Esophagus (tissue), 2 donors: ENCODE data around the gene ORAI3. TPM values are rescaled to one million over a fixed set of nuclear protein-coding genes. Genes with fewer than 3 reads are reported as not detected.

Source experiments
- H3K27ac ChIP-seq, 2 donors: one replicate each; pipeline ENCODE4 v1.5.1; 2013; ENCODE audit warnings: low read depth in 2 of 2, mild to moderate bottlenecking in 2 of 2, inconsistent platforms in 1 of 2, low read length in 1 of 2, moderate library complexity in 1 of 2
- H3K27me3 ChIP-seq, 2 donors: one replicate each; pipeline ENCODE4 v1.6.1; 2013; ENCODE audit warnings: low read length in 2 of 2, control low read depth in 1 of 2, mild to moderate bottlenecking in 1 of 2; ENCODE audit not compliant: insufficient read depth in 2 of 2, control insufficient read depth in 1 of 2
- H3K36me3 ChIP-seq, 2 donors: one replicate each; pipeline ENCODE4 v1.6.1; 2013; ENCODE audit warnings: low read length in 1 of 2; ENCODE audit not compliant: control insufficient read depth in 2 of 2, insufficient read depth in 2 of 2
- H3K4me1 ChIP-seq, 2 donors: one replicate each; pipeline ENCODE4 v1.6.1; 2013; ENCODE audit warnings: low read length in 1 of 2; ENCODE audit not compliant: control insufficient read depth in 2 of 2, insufficient read depth in 2 of 2
- H3K4me3 ChIP-seq, 2 donors: one replicate each; pipeline ENCODE4 v1.5.1; 2013; ENCODE audit warnings: low read length in 2 of 2, mild to moderate bottlenecking in 2 of 2, low read depth in 1 of 2, moderate library complexity in 1 of 2
- H3K9me3 ChIP-seq, 2 donors: one replicate each; pipeline ENCODE4 v1.6.1; 2013; ENCODE audit warnings: mild to moderate bottlenecking in 2 of 2, low read depth in 1 of 2, low read length in 1 of 2, moderate library complexity in 1 of 2; ENCODE audit not compliant: control insufficient read depth in 2 of 2, insufficient read depth in 1 of 2
- WGBS, 2 donors: extraction: QIAGEN DNeasy Blood & Tissue Kit; methylation state at CpG; one replicate each; pipeline ENCODE4 v1.1.7; 2013; 5-methylcytosine and 5-hydroxymethylcytosine counted together
- polyA plus RNA-seq, 2 donors: library from polyadenylated mRNA; stranded (reverse); fragments of 200-250 nt; gene quantifications; one replicate each; pipeline ENCODE4 v1.2.3, GENCODE V29; 2013
- donor health status: healthy with polysubstance abuse.
- donor health status: Bipolar disorder and iron deficiency.

The ORAI3 gene
- polyA plus RNA-seq, 2 donors, result 8.5 to 11.6 TPM

DNA sequence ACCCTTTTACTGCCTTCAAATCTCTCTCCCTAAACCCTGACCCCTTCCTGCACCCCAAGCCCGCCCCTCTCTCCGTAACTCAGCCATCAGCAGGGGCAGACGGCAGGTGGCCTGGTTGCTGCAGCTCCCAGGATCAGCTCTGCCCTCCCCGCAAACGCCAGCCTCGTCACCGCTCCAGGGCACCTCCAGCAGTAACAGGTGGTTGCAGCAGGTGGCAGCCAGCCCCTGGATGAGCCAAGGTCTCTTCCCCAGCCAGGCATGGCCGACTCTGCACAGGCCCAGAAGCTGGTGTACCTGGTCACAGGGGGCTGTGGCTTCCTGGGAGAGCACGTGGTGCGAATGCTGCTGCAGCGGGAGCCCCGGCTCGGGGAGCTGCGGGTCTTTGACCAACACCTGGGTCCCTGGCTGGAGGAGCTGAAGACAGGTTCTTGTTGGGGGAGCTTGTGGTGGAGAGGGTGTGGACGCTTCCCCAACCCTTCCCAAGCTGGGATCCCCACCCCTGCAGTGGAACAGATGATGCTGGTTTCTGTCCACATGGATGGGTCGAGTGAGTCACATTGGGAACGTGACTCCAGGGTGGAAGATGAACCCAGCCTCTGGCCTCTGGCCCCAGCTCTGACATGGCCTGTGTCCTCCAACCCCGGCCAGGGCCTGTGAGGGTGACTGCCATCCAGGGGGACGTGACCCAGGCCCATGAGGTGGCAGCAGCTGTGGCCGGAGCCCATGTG lies 36.7 kb downstream of the ORAI3 start:
- Histone ChIP-seq H3K4me3 (peak overlapping the region; percentile 32 to 62), H3K27ac (peak overlapping the region; percentile 65 to 67), H3K36me3 (peaks cover 0 to 16% of the 10 kb centered on the region in 2 donors), H3K27me3 (no peaks in the 10 kb centered on the region), H3K9me3 (no peaks in the 10 kb centered on the region), H3K4me1 (peaks cover 0 to 12% of the 10 kb centered on the region in 2 donors)
- 40% methylated on average over 20 of the region's 20 CpGs for WGBS, 2 donors

DNA sequence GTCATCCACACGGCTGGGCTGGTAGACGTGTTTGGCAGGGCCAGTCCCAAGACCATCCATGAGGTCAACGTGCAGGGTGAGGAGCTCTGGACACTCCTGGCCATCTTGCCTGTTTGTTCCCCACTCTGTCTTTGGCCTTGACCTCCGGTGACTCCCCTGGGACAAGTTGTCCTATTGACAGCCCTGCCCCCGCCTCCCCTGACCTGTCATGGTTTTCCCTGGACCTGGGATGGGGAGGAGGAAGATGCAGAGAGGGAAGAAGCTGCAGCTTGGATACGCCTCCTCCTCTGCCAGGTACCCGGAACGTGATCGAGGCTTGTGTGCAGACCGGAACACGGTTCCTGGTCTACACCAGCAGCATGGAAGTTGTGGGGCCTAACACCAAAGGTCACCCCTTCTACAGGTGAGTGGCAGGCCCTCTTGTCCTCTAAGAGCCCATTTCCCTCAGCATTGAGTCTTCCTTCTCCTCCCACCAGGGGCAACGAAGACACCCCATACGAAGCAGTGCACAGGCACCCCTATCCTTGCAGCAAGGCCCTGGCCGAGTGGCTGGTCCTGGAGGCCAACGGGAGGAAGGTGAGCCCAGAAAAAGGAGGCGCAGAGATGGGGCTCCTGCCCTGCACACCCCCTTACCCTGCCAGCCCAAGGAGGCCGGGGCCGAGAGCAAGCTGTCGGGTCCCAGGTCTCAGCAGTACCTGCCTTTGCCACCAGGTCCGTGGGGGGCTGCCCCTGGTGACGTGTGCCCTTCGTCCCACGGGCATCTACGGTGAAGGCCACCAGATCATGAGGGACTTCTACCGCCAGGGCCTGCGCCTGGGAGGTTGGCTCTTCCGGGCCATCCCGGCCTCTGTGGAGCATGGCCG lies 37.5 kb downstream of the ORAI3 start:
- H3K27ac ChIP-seq, result no peak overlapping the region
- 87 to 91% methylated on average over 29 of the region's 29 CpGs for WGBS, 2 donors
- H3K4me3 ChIP-seq, result no peak overlapping the region
- peaks cover 0 to 9% of the 10 kb centered on the region in 2 donors for H3K36me3 ChIP-seq
- no peaks in the 10 kb centered on the region for H3K9me3 ChIP-seq
- H3K27me3 ChIP-seq, result no peaks in the 10 kb centered on the region
- peaks cover 0 to 12% of the 10 kb centered on the region in 2 donors for H3K4me1 ChIP-seq

DNA sequence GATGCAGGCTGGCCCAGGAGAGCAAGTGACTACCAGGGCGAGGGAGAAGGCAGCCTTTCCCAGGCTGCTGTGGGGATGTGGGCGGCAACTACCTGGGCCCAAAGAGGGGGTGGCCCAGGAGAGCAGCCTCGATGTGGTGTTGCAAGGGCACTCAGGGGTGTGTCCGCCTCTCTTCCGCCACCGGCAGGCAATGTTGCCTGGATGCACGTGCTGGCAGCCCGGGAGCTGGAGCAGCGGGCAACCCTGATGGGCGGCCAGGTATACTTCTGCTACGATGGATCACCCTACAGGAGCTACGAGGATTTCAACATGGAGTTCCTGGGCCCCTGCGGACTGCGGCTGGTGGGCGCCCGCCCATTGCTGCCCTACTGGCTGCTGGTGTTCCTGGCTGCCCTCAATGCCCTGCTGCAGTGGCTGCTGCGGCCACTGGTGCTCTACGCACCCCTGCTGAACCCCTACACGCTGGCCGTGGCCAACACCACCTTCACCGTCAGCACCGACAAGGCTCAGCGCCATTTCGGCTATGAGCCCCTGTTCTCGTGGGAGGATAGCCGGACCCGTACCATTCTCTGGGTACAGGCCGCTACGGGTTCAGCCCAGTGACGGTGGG lies 38.8 kb downstream of the ORAI3 start:
- 91 to 95% methylated on average over 30 of the region's 30 CpGs for WGBS, 2 donors
- Histone ChIP-seq H3K4me3 (no peak overlapping the region), H3K27me3 (no peaks in the 10 kb centered on the region), H3K27ac (no peak overlapping the region), H3K9me3 (no peaks in the 10 kb centered on the region), H3K36me3 (peaks cover 0 to 9% of the 10 kb centered on the region in 2 donors), H3K4me1 (peaks cover 0 to 10% of the 10 kb centered on the region in 2 donors)

DNA sequence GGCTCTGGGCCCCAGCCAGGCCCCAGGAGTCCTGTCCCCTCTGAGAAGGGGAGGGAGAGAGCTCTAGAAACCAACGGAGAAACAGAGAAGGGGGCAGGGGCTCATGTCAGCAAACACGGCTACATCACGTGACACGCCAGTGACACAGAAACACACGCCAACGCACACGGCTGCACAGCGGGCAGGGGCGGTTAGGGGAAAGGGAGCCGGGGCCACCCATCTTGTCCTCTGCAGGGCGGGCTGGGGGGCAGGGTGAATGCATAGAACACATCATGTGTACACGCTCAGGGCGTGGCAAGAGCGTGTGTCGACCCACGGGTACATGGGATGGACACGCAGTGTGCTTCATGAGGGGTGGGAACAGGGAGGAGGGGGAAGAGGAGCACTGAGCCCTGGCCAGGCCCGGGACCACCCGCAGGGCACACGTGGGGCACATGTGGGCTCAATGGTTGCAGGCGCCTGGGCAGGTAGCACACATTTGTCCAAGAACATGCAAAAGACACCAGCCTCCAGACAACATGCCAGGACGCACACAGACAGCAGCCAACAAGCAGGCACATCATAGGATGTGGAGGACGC lies 40.7 kb downstream of the ORAI3 start:
- Histone ChIP-seq H3K9me3 (no peaks in the 10 kb centered on the region), H3K27ac (no peak overlapping the region), H3K36me3 (peaks cover 0 to 7% of the 10 kb centered on the region in 2 donors), H3K27me3 (no peaks in the 10 kb centered on the region), H3K4me3 (no peak overlapping the region), H3K4me1 (peaks cover 0 to 9% of the 10 kb centered on the region in 2 donors)
- WGBS, 2 donors, result 81 to 82% methylated on average over 23 of the region's 23 CpGs

DNA sequence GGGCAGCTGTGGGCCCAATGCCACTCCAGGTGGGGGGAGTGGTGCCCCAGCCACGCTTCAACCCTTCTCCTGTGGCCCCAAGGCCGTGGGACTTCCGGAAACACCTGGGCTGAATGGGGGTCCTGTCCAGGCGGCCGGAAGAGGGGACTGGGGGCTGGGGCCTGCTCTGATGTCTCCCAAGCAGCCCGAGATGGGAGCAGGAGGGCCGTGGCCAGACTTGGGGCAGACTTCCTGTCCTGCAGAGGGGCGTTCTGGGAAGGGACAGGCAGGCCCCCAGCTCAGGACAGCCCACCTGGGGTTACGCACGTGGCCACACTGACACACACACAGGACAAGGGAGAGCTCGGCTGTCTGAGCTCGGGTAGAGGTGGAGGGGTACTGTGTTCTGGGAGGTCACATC lies 41.2 kb downstream of the ORAI3 start:
- Histone ChIP-seq H3K27ac (no peak overlapping the region), H3K4me3 (no peak overlapping the region), H3K36me3 (peaks cover 0 to 7% of the 10 kb centered on the region in 2 donors), H3K27me3 (no peaks in the 10 kb centered on the region), H3K4me1 (peaks cover 0 to 8% of the 10 kb centered on the region in 2 donors), H3K9me3 (no peaks in the 10 kb centered on the region)
- WGBS, 2 donors, result 73 to 74% methylated on average over 12 of the region's 12 CpGs

DNA sequence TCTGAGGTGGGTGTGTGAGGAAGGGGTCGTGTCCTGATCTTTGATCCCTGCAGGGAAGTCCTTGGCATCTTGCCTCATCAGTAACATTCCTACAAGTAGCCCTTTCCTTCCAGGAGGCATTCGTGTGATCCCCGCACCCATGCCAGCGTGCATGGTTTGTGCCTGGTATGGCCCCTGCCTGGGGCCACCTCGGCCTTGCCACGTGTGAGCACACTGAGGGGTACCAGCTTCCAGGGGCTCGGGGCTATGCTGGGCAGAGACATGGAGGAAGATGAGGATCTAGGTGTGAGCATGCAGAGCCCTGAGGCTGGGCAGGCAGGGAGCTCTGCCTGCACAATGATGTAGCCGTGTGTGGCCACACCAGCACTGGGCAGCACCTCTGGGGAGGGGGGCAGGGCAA lies 42.2 kb downstream of the ORAI3 start:
- Histone ChIP-seq H3K27me3 (no peaks in the 10 kb centered on the region), H3K4me3 (no peak overlapping the region), H3K36me3 (peaks cover 0 to 7% of the 10 kb centered on the region in 2 donors), H3K9me3 (no peaks in the 10 kb centered on the region), H3K4me1 (no peaks in the 10 kb centered on the region), H3K27ac (no peak overlapping the region)
- WGBS, 2 donors, result 73 to 77% methylated on average over 8 of the region's 8 CpGs

DNA sequence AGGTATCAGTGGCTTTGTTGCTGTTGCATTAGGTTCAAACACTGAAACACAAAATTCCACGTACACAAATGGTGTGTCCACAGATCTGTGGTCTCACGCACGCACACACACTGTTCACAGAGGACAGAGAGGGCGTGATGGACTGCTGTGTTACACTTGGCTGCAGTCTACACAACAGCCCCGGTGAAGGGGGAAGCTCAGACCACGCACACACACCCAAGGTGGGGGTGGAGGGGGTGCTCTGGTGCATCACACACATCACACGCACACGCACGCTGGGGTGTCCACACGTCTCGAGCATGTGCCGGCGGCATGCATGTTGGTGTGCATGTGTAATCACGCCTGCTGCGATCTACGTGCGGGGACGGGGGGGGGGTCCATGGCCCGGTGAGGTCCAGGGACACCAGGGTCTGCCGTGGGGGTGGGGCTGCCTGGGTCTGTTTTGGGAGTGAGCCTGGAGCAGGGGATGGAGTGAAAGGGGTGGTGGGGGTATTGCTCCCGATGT lies 43.5 kb downstream of the ORAI3 start:
- no peaks in the 10 kb centered on the region for H3K9me3 ChIP-seq
- no peaks in the 10 kb centered on the region for H3K27me3 ChIP-seq
- H3K27ac ChIP-seq, result no peak overlapping the region
- peaks cover 0 to 7% of the 10 kb centered on the region in 2 donors for H3K36me3 ChIP-seq
- H3K4me1 ChIP-seq, result peaks cover 0 to 4% of the 10 kb centered on the region in 2 donors
- 85 to 86% methylated on average over 21 of the region's 21 CpGs for WGBS, 2 donors
- H3K4me3 ChIP-seq, result no peak overlapping the region

DNA sequence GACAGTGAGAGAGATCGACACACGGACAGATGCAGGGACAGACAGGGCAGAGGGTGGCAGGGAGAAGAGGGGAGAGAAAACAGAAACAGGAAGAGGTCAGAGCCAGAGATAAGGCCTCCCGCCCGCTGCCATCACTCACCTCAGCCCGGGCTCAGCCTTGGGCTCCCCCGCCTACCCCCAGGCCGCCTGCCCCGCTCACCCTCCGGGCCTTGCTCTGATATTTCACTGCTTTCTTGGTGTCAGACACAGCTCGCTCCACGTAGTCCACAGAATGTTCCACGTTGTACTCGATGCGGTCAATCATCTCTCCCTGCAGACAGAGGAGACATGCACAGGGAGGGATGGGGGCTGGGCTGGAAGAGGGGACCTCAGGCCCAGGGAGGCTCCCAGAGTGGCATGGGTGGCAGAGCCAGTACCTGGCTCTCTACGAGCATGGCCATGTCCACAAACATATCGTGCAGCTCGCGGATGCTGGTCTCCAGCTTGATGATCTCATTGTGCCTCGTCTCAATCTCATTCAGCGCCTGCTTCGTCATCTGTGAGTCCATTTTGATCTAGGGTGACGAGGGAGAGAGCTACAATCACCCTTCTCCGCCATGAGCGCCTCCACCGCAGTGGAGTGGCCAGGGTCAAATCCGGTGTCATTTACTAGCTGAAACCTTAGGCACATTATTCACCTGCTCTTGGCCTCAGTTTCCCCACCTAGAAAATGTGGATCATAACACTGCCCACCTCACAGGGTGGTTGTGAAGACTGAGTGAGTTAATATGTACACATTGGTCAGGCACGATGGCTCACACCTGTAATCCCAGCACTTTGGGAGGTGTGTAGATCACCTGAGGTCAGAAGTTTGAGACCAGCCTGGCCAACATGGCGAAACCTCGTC lies 44.3 kb downstream of the ORAI3 start:
- Histone ChIP-seq H3K36me3 (peaks cover 0 to 2% of the 10 kb centered on the region in 2 donors), H3K4me3 (no peak overlapping the region), H3K9me3 (no peaks in the 10 kb centered on the region), H3K27me3 (no peaks in the 10 kb centered on the region), H3K4me1 (peaks cover 2 to 11% of the 10 kb centered on the region in 2 donors), H3K27ac (no peak overlapping the region)
- 80 to 84% methylated on average over 28 to 29 of the region's 29 CpGs for WGBS, 2 donors
